Omental fat pad (tissue), 4 donors: ENCODE data around the gene BMP8A. TPM values are rescaled to one million over a fixed set of nuclear protein-coding genes. Genes with fewer than 3 reads are reported as not detected.

Experiments used
- ATAC-seq: fragments of 150-250 bp; one replicate; pipeline ENCODE4 v1.9.1; 2016; ENCODE audit warnings: mild to moderate bottlenecking, moderate library complexity; ENCODE audit not compliant: low FRiP score
- DNase-seq: peaks from one replicate; pipeline ENCODE4 v3.0.0-alpha.2; 2019; ENCODE audit warnings: low spot score
- CTCF ChIP-seq, 3 donors: fragments of 450-650 bp; IDR thresholded peaks; one replicate each; pipeline ENCODE4 v1.5.1; 2016 to 2017; ENCODE audit warnings: antibody characterized with exemption in 3 of 3, mild to moderate bottlenecking in 3 of 3, moderate library complexity in 2 of 3
- small RNA-seq: library from RNA; depleted of rRNA; stranded (forward); fragments of <200 nt; gene quantifications from one replicate; pipeline ENCODE3, GENCODE V24; 2016
- total RNA-seq, 4 donors: library from RNA; depleted of rRNA; stranded (reverse); fragments of >200 nt; gene quantifications; one replicate each; pipeline ENCODE4 v1.1.0, GENCODE V29; 2016

Gene BMP8A
- total RNA-seq, 4 donors from 2014 or later, result 2.0 TPM; not detected in 3

- TF ChIP-seq CTCF (IDR thresholded peaks at IDR 0.05), result no peak
- no peak for DNase-seq
- ATAC-seq, result no peak
Observed at GRCh38 chr1:39572379-39573096, 81.1 kb downstream of the BMP8A start.

DNA sequence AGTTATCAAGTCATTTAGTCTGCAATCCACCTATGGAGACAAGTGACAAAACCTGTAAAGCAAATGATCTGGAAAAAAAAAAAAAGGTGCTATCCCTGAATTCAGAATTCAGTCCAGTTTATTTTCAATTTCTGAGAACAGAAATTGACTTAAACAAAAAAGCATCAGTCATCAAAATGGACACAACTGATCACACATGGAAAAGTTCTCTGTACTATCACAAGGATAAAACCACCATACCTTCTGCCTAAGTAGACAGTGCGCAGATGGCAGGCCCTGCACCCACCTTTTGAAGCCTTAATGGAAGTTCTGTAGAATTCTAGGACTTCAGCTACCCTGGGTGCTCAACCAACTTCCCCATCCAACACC, 81.6 kb downstream of the BMP8A start:
- no peak for TF ChIP-seq CTCF (IDR thresholded peaks at IDR 0.05)
- ATAC-seq (no peak), DNase-seq (no peak)

GRCh38 chr1:39573736-39574624, 82.5 kb downstream of the BMP8A start:
- TF ChIP-seq CTCF (IDR thresholded peaks at IDR 0.05), result no peak
- ATAC-seq (no peak), DNase-seq (no peak)

- TF ChIP-seq CTCF (IDR thresholded peaks at IDR 0.05), result no peak
- ATAC-seq (no peak), DNase-seq (no peak)
Observed at GRCh38 chr1:39574646-39575045, 83.2 kb downstream of the BMP8A start.

Small RNA genes within 50 kb of the gene (small RNA-seq; reads per million reads assigned to genes)
- 15.6 reads per million, percentile 91 among the genes with 10 or more reads in this experiment for gene SNORA55

Other genes starting within 250 kb of the BMP8A start
- gene PABPC4, start 85.2 kb downstream of the BMP8A start, total RNA-seq, result 100 to 1,000 TPM; 142 to 379 (median 186) TPM
- 1 to 10 TPM; 3.3 to 6.5 (median 5.3) TPM for gene HEYL, start 148.0 kb downstream of the BMP8A start, total RNA-seq
- 1 to 10 TPM in 1 of 4 donors, not detected in 3; 1.3 TPM for gene NT5C1A, start 180.5 kb downstream of the BMP8A start, total RNA-seq
- under 1 TPM in 3 of 4 donors, not detected in 1; 0.16 to 0.74 (median 0.24) TPM for gene HPCAL4, start 199.8 kb downstream of the BMP8A start, total RNA-seq
- gene PPIE, start 247.2 kb downstream of the BMP8A start, total RNA-seq, result 10 to 100 TPM; 22.7 to 39.6 (median 27.8) TPM